WTC11 (cell line): ENCODE results near the gene ARHGEF18. TPM values are rescaled to one million over a fixed set of nuclear protein-coding genes. Genes with fewer than 3 reads are reported as not detected.

ENCODE experiments used
- ATAC-seq: fragments of 200-7000 bp; cut with Tn5 transposase; 2 replicates; pipeline ENCODE4 v1.10.0; 2021; ENCODE audit warnings: mild to moderate bottlenecking, moderate library complexity
- CTCF ChIA-PET: fragments of 300-600 bp; sonication (Branson Sonifier 250); formaldehyde crosslinking; loops from one replicate; lab custom pipeline; 2021; ENCODE audit warnings: antibody characterized with exemption; lab: Charles Lee
- POLR2A ChIA-PET: fragments of 350-600 bp; sonication (Branson Sonifier 250); formaldehyde crosslinking; loops from one replicate; lab custom pipeline; 2021; ENCODE audit warnings: antibody characterized with exemption; lab: Charles Lee
- DNase-seq: peaks from one replicate; pipeline ENCODE4 v3.0.0; 2021; ENCODE audit warnings: low spot score
- H3K27ac Mint-ChIP-seq: 2 replicates; pipeline ENCODE4 v1.8.0; 2021; ENCODE audit warnings: mixed read lengths
- H3K27me3 Mint-ChIP-seq: 2 replicates; pipeline ENCODE4 v1.8.0; 2021; ENCODE audit warnings: low read depth, mild to moderate bottlenecking, moderate library complexity, mixed read lengths
- H3K36me3 Mint-ChIP-seq: 2 replicates; pipeline ENCODE4 v1.8.0; 2021; ENCODE audit warnings: mixed read lengths
- H3K4me1 Mint-ChIP-seq: 2 replicates; pipeline ENCODE4 v1.8.0; 2022; ENCODE audit warnings: mixed read lengths
- H3K4me3 Mint-ChIP-seq: 2 replicates; pipeline ENCODE4 v1.8.0; 2021; ENCODE audit warnings: mild to moderate bottlenecking, moderate library complexity, mixed read lengths
- H3K9me3 Mint-ChIP-seq: 2 replicates; pipeline ENCODE4 v1.8.0; 2021; ENCODE audit warnings: mixed read lengths
- AR ChIP-seq: fragments of 250-450 bp; sonication (Bioruptor Pico); IDR thresholded peaks from 2 replicates; pipeline ENCODE4 v1.9.0; 2021; ENCODE audit warnings: mild to moderate bottlenecking
- ESRRA ChIP-seq: sonication (generic); formaldehyde crosslinking; IDR thresholded peaks from 2 replicates; pipeline ENCODE4 v1.8.1; 2022; ENCODE audit warnings: mild to moderate bottlenecking, missing genetic modification reagents, borderline replicate concordance
- FOXP1 ChIP-seq: sonication (generic); formaldehyde crosslinking; IDR thresholded peaks from 2 replicates; pipeline ENCODE4 v1.8.0; 2022; ENCODE audit warnings: missing genetic modification reagents, mild to moderate bottlenecking, moderate library complexity, borderline replicate concordance
- FOXP4 ChIP-seq: sonication (generic); formaldehyde crosslinking; IDR thresholded peaks from 2 replicates; pipeline ENCODE4 v1.8.0; 2022; ENCODE audit warnings: mild to moderate bottlenecking, missing genetic modification reagents
- GRHL2 ChIP-seq: fragments of 250-450 bp; sonication (Bioruptor Pico); IDR thresholded peaks from 2 replicates; pipeline ENCODE4 v1.8.0; 2022; ENCODE audit warnings: mild to moderate bottlenecking, moderate library complexity; ENCODE audit not compliant: insufficient replicate concordance, severe bottlenecking
- HMGA2 ChIP-seq: fragments of 250-450 bp; sonication (Bioruptor Pico); IDR thresholded peaks from 2 replicates; pipeline ENCODE4 v1.4.0; 2021; ENCODE audit warnings: mild to moderate bottlenecking, moderate library complexity
- IRF1 ChIP-seq: sonication (generic); formaldehyde crosslinking; IDR thresholded peaks from 2 replicates; pipeline ENCODE4 v1.8.0; 2023; ENCODE audit warnings: missing genetic modification reagents
- IRF2 ChIP-seq: sonication (generic); formaldehyde crosslinking; IDR thresholded peaks from 2 replicates; pipeline ENCODE4 v1.8.0; 2022; ENCODE audit warnings: low read depth, missing genetic modification reagents, borderline replicate concordance
- NFATC4 ChIP-seq: fragments of 250-450 bp; sonication (Bioruptor Pico); IDR thresholded peaks from 2 replicates; pipeline ENCODE4 v1.9.0; 2021; ENCODE audit warnings: mild to moderate bottlenecking
- NFYB ChIP-seq: sonication (generic); formaldehyde crosslinking; conservative IDR thresholded peaks from 2 replicates; pipeline ENCODE4 v1.8.0; 2022; ENCODE audit warnings: low read depth, missing genetic modification reagents
- NR3C1 ChIP-seq: sonication (generic); formaldehyde crosslinking; conservative IDR thresholded peaks from 2 replicates; pipeline ENCODE4 v1.8.1; 2023; ENCODE audit warnings: low read depth, mild to moderate bottlenecking, missing genetic modification reagents
- PRDM15 ChIP-seq: sonication (generic); formaldehyde crosslinking; IDR thresholded peaks from 2 replicates; pipeline ENCODE4 v1.8.0; 2022; ENCODE audit warnings: missing genetic modification reagents
- PREB ChIP-seq: sonication (generic); formaldehyde crosslinking; IDR thresholded peaks from 2 replicates; pipeline ENCODE4 v1.8.1; 2022; ENCODE audit warnings: mild to moderate bottlenecking, missing genetic modification reagents, moderate library complexity, borderline replicate concordance
- RELA ChIP-seq: sonication (generic); formaldehyde crosslinking; IDR thresholded peaks from 2 replicates; pipeline ENCODE4 v1.8.1; 2022; ENCODE audit warnings: missing genetic modification reagents, mild to moderate bottlenecking, borderline replicate concordance
- SMAD4 ChIP-seq: sonication (generic); formaldehyde crosslinking; IDR thresholded peaks from 2 replicates; pipeline ENCODE4 v1.8.0; 2022; ENCODE audit warnings: mild to moderate bottlenecking, missing genetic modification reagents
- ZBTB21 ChIP-seq: sonication (generic); formaldehyde crosslinking; IDR thresholded peaks from 2 replicates; pipeline ENCODE4 v1.8.1; 2023; ENCODE audit warnings: mild to moderate bottlenecking, missing genetic modification reagents, borderline replicate concordance
- ZNF121 ChIP-seq: sonication (generic); formaldehyde crosslinking; IDR thresholded peaks from 2 replicates; pipeline ENCODE4 v1.8.0; 2023; ENCODE audit warnings: missing genetic modification reagents
- ZNF232 ChIP-seq: sonication (generic); formaldehyde crosslinking; IDR thresholded peaks from 2 replicates; pipeline ENCODE4 v1.8.0; 2022; ENCODE audit warnings: mild to moderate bottlenecking, missing genetic modification reagents
- ZNF317 ChIP-seq: sonication (generic); formaldehyde crosslinking; IDR thresholded peaks from 2 replicates; pipeline ENCODE4 v1.8.1; 2023; ENCODE audit warnings: low read depth, mild to moderate bottlenecking, moderate library complexity, missing genetic modification reagents, borderline replicate concordance
- ZNF396 ChIP-seq: fragments of 250-450 bp; sonication (Bioruptor Pico); IDR thresholded peaks from 2 replicates; pipeline ENCODE4 v1.8.0; 2021; ENCODE audit warnings: mild to moderate bottlenecking, moderate library complexity, borderline replicate concordance
- ZNF671 ChIP-seq: fragments of 250-450 bp; sonication (Bioruptor Pico); IDR thresholded peaks from 2 replicates; pipeline ENCODE4 v1.8.0; 2021; ENCODE audit warnings: mild to moderate bottlenecking
- total RNA-seq: library from RNA; stranded (reverse); gene quantifications from 3 replicates; pipeline ENCODE4 v1.2.3, GENCODE V29; 2021

Gene ARHGEF18
- total RNA-seq, 1 experiment from 2014 or later = 56.1 TPM

GRCh38 chr19:7303470-7303869 lies 45.3 kb upstream of the ARHGEF18 start:
- Mint-ChIP-seq H3K9me3 (no peaks in the 10 kb centered on the region), H3K27ac (no peak overlapping the region), H3K36me3 (no peaks in the 10 kb centered on the region), H3K4me3 (no peak overlapping the region)
- no peak for ATAC-seq
- DNase-seq = no peak
- CTCF ChIA-PET = no interaction called here
- no peak for TF ChIP-seq ZNF671 (CRISPR knock-in tag)
- TF ChIP-seq, all 79 proteins: peak for 0
- Mint-ChIP-seq H3K27me3 (peaks cover 3% of the 10 kb centered on the region; the same call in 1 of the 2 replicates), H3K4me1 (peaks cover 2% of the 10 kb centered on the region; the same call in 1 of the 2 replicates)
- POLR2A ChIA-PET = no interaction called here

GRCh38 chr19:7304200-7304599 lies 44.5 kb upstream of the ARHGEF18 start:
- DNase-seq (no peak), ATAC-seq (no peak)
- TF ChIP-seq ZNF317 (CRISPR knock-in tag) = no peak
- no peak for TF ChIP-seq AR (CRISPR knock-in tag)
- TF ChIP-seq NR3C1 (CRISPR knock-in tag) = no peak
- TF ChIP-seq ESRRA (CRISPR knock-in tag) = no peak
- no peak for TF ChIP-seq HMGA2
- no peak for TF ChIP-seq IRF2 (CRISPR knock-in tag)
- no peak for TF ChIP-seq ZNF396 (CRISPR knock-in tag)
- TF ChIP-seq NFATC4 (CRISPR knock-in tag) = no peak
- no peak for TF ChIP-seq ZNF121 (CRISPR knock-in tag)
- no peak for TF ChIP-seq SMAD4
- no peak overlapping the region for H3K27ac Mint-ChIP-seq
- POLR2A ChIA-PET = no interaction called here
- no peak overlapping the region for H3K4me3 Mint-ChIP-seq
- H3K36me3 Mint-ChIP-seq = no peaks in the 10 kb centered on the region
- H3K9me3 Mint-ChIP-seq = no peaks in the 10 kb centered on the region
- H3K4me1 Mint-ChIP-seq = peaks cover 2% of the 10 kb centered on the region; the same call in 1 of the 2 replicates
- H3K27me3 Mint-ChIP-seq = 0 out of 2 replicates have a peak, but pooled peaks cover 3% of the 10 kb centered on the region
- CTCF ChIA-PET = interaction anchor here (3.4 kb wide), 1 partner anchor 22 kb away, joined by 12 read pairs; no protein-coding TSS in a partner anchor

GRCh38 chr19:7307590-7308218 lies 41.0 kb upstream of the ARHGEF18 start:
- no peaks in the 10 kb centered on the region for H3K36me3 Mint-ChIP-seq
- no peak overlapping the region for H3K27ac Mint-ChIP-seq
- H3K9me3 Mint-ChIP-seq = no peaks in the 10 kb centered on the region
- DNase-seq = no peak
- ATAC-seq = no peak
- POLR2A ChIA-PET = interaction anchor here (0.7 to 0.8 kb wide), 2 partner anchors 13 to 42 kb away, joined by 3 to 6 read pairs; partner anchors contain the start of gene INSR
- CTCF ChIA-PET = interaction anchor here (3.4 kb wide), 1 partner anchor 18 kb away, joined by 12 read pairs; no protein-coding TSS in a partner anchor
- H3K27me3 Mint-ChIP-seq = 0 out of 2 replicates have a peak, but pooled peaks cover 3% of the 10 kb centered on the region
- H3K4me1 Mint-ChIP-seq = peaks cover 2% of the 10 kb centered on the region; the same call in 1 of the 2 replicates
- no peak overlapping the region for H3K4me3 Mint-ChIP-seq
- TF ChIP-seq IRF1 (CRISPR knock-in tag) (no peak), GRHL2 (CRISPR knock-in tag) (no peak), FOXP4 (CRISPR knock-in tag) (no peak), PRDM15 (CRISPR knock-in tag) (no peak), ZBTB21 (CRISPR knock-in tag) (no peak), FOXP1 (CRISPR knock-in tag) (no peak), ZNF232 (CRISPR knock-in tag) (no peak), NFYB (CRISPR knock-in tag) (no peak), ZNF317 (CRISPR knock-in tag) (no peak), RELA (no peak), PREB (CRISPR knock-in tag) (no peak)
